ENCODE measurements around the gene STK26.

DNA sequence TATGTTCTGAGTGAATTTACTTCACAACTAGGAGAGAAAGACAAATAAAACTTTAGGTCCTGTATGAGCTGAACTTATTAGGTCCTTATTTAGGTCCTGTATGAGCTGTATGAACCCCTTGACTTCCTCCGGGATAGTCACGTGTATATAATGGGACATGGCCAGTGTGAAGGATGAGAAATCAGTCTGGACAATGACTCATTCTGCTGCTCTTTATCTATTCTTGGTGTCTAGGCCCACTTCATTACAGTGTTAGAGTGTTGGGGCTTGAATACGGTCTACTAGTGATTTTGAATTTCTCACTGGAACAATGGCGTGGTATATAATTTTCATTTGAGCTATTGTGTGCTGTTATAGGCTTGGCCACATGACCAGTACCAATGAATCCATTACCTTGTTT is 21.9 kb downstream of the STK26 start:
- TF ChIP-seq CTCF (IDR thresholded peaks at IDR 0.05) (no peak), POLR2A (IDR thresholded peaks at IDR 0.05; ENCODE audit: low read depth) (no peak), POLR2AphosphoS5 (IDR thresholded peaks at IDR 0.05) (no peak)

Data from esophagus muscularis mucosa (tissue), 3 donors.